ENCODE data around the gene TAMM41.
"Not testable (repeated sequence)": the region's sequence is repeated elsewhere in the genome, so short reads cannot be mapped to it uniquely, and the experiment has no call there.

The TAMM41 gene

GRCh38 chr3:11846281-11847266 lies at the start of gene TAMM41:
TSS of gene TAMM41 (minus strand) at chr3:11846885. CDS start at chr3:11846636, 249 bp downstream.
- peaks cover 30% of the 10 kb centered on the region for H3K36me3 ChIP-seq (replicated peaks)
- no peaks in the 10 kb centered on the region for H3K27me3 ChIP-seq (ENCODE audit: low read depth)
- peak within 1 kb of the TSS; percentile 92 for H3K4me3 ChIP-seq
- H3K9me3 ChIP-seq, result no peaks in the 10 kb centered on the region
- in situ Hi-C loops (cut with MboI; ENCODE audit: low sequenced_read_pairs), result no loop called here
- H3K4me1 ChIP-seq, result peaks cover 4% of the 10 kb centered on the region
- peak; percentile 90 to 94 for DNase-seq (ENCODE audit: low spot score in 2 of 2)

- H3K36me3 ChIP-seq (replicated peaks), result no peaks in the 10 kb centered on the region
- peaks cover 13% of the 10 kb centered on the region; the same call in 1 of the 2 replicates for H3K27me3 ChIP-seq (ENCODE audit: low read depth)
- H3K4me3 ChIP-seq, result no peak overlapping the region
- no peaks in the 10 kb centered on the region for H3K4me1 ChIP-seq
- in situ Hi-C loops (cut with MboI; ENCODE audit: low sequenced_read_pairs), result loop anchor here (10.0 kb wide), 1 partner anchor 1884 kb away; no protein-coding TSS in a partner anchor
- no peaks in the 10 kb centered on the region for H3K9me3 ChIP-seq
- DNase-seq (ENCODE audit: low spot score in 2 of 2), result no peak
Measured at GRCh38 chr3:11878837-11879236, 32.2 kb upstream of the TAMM41 start.

- H3K9me3 ChIP-seq; DNase-seq (ENCODE audit: low spot score in 2 of 2); H3K36me3 ChIP-seq (replicated peaks); H3K4me3 ChIP-seq; H3K4me1 ChIP-seq: not testable (repeated sequence)
- peaks cover 16% of the 10 kb centered on the region; the same call in 1 of the 2 replicates for H3K27me3 ChIP-seq (ENCODE audit: low read depth)
- in situ Hi-C loops (cut with MboI; ENCODE audit: low sequenced_read_pairs), result loop anchor here (10.0 kb wide), 1 partner anchor 1880 kb away; no protein-coding TSS in a partner anchor
Measured at GRCh38 chr3:11874707-11875106, 28.0 kb upstream of the TAMM41 start.

GRCh38 chr3:11863739-11864138 lies 17.1 kb upstream of the TAMM41 start:
- H3K4me3 ChIP-seq; H3K4me1 ChIP-seq; H3K36me3 ChIP-seq (replicated peaks); DNase-seq (ENCODE audit: low spot score in 2 of 2); H3K27me3 ChIP-seq (ENCODE audit: low read depth); H3K9me3 ChIP-seq; in situ Hi-C loops (cut with MboI; ENCODE audit: low sequenced_read_pairs): not testable (repeated sequence)

- H3K9me3 ChIP-seq; H3K4me3 ChIP-seq; in situ Hi-C loops (cut with MboI; ENCODE audit: low sequenced_read_pairs); H3K27me3 ChIP-seq (ENCODE audit: low read depth); H3K4me1 ChIP-seq; DNase-seq (ENCODE audit: low spot score in 2 of 2); H3K36me3 ChIP-seq (replicated peaks): not testable (repeated sequence)
Measured at GRCh38 chr3:11862584-11862983, 15.9 kb upstream of the TAMM41 start.

GRCh38 chr3:11862145-11862544 lies 15.5 kb upstream of the TAMM41 start:
- DNase-seq (ENCODE audit: low spot score in 2 of 2); in situ Hi-C loops (cut with MboI; ENCODE audit: low sequenced_read_pairs); H3K4me3 ChIP-seq; H3K4me1 ChIP-seq; H3K27me3 ChIP-seq (ENCODE audit: low read depth); H3K36me3 ChIP-seq (replicated peaks); H3K9me3 ChIP-seq: not testable (repeated sequence)

- in situ Hi-C loops (cut with MboI; ENCODE audit: low sequenced_read_pairs); H3K36me3 ChIP-seq (replicated peaks); H3K4me3 ChIP-seq; H3K9me3 ChIP-seq; H3K4me1 ChIP-seq; DNase-seq (ENCODE audit: low spot score in 2 of 2): not testable (repeated sequence)
- peaks cover 11% of the 10 kb centered on the region for H3K27me3 ChIP-seq (ENCODE audit: low read depth)
Measured at GRCh38 chr3:11860213-11860612, 13.5 kb upstream of the TAMM41 start.

GRCh38 chr3:11853450-11853849 lies 6.8 kb upstream of the TAMM41 start:
- DNase-seq (ENCODE audit: low spot score in 2 of 2), result no peak
- H3K9me3 ChIP-seq, result no peaks in the 10 kb centered on the region
- no peak overlapping the region for H3K4me3 ChIP-seq
- no peaks in the 10 kb centered on the region for H3K4me1 ChIP-seq
- in situ Hi-C loops (cut with MboI; ENCODE audit: low sequenced_read_pairs), result no loop called here
- H3K27me3 ChIP-seq (ENCODE audit: low read depth), result peaks cover 14% of the 10 kb centered on the region
- H3K36me3 ChIP-seq (replicated peaks), result no peaks in the 10 kb centered on the region

- Histone ChIP-seq H3K9me3 (no peaks in the 10 kb centered on the region), H3K4me3 (no peak overlapping the region), H3K4me1 (peaks cover 4% of the 10 kb centered on the region), H3K36me3 (replicated peaks) (peaks cover 4% of the 10 kb centered on the region), H3K27me3 (ENCODE audit: low read depth) (peaks cover 6% of the 10 kb centered on the region; the same call in 1 of the 2 replicates)
- DNase-seq (ENCODE audit: low spot score in 2 of 2), result no peak
- in situ Hi-C loops (cut with MboI; ENCODE audit: low sequenced_read_pairs), result no loop called here
Measured at GRCh38 chr3:11850003-11850402, 3.3 kb upstream of the TAMM41 start.

- in situ Hi-C loops (cut with MboI; ENCODE audit: low sequenced_read_pairs), result no loop called here
- H3K9me3 ChIP-seq, result no peaks in the 10 kb centered on the region
- H3K4me3 ChIP-seq, result no peak overlapping the region
- DNase-seq (ENCODE audit: low spot score in 2 of 2), result no peak
- peaks cover 25% of the 10 kb centered on the region for H3K36me3 ChIP-seq (replicated peaks)
- no peaks in the 10 kb centered on the region for H3K27me3 ChIP-seq (ENCODE audit: low read depth)
- H3K4me1 ChIP-seq, result peaks cover 4% of the 10 kb centered on the region
Measured at GRCh38 chr3:11847607-11848006, 922 bp upstream of the TAMM41 start.

GRCh38 chr3:11845651-11846050 lies 1.0 kb downstream of the TAMM41 start:
- peaks cover 37% of the 10 kb centered on the region for H3K36me3 ChIP-seq (replicated peaks)
- H3K4me1 ChIP-seq, result peaks cover 4% of the 10 kb centered on the region
- H3K4me3 ChIP-seq, result peak overlapping the region; percentile 92
- DNase-seq (ENCODE audit: low spot score in 2 of 2), result no peak
- in situ Hi-C loops (cut with MboI; ENCODE audit: low sequenced_read_pairs), result no loop called here
- no peaks in the 10 kb centered on the region for H3K27me3 ChIP-seq (ENCODE audit: low read depth)
- H3K9me3 ChIP-seq, result no peaks in the 10 kb centered on the region

GRCh38 chr3:11844891-11845290 lies 1.8 kb downstream of the TAMM41 start:
- H3K4me1 ChIP-seq, result peaks cover 4% of the 10 kb centered on the region
- H3K36me3 ChIP-seq (replicated peaks), result peaks cover 44% of the 10 kb centered on the region
- peak overlapping the region; percentile 92; the same call in 1 of the 2 replicates for H3K4me3 ChIP-seq
- no peaks in the 10 kb centered on the region for H3K27me3 ChIP-seq (ENCODE audit: low read depth)
- DNase-seq (ENCODE audit: low spot score in 2 of 2), result no peak
- in situ Hi-C loops (cut with MboI; ENCODE audit: low sequenced_read_pairs), result no loop called here
- H3K9me3 ChIP-seq, result no peaks in the 10 kb centered on the region

GRCh38 chr3:11835028-11835639 lies 11.6 kb downstream of the TAMM41 start:
- peaks cover 55% of the 10 kb centered on the region for H3K36me3 ChIP-seq (replicated peaks)
- no peaks in the 10 kb centered on the region for H3K9me3 ChIP-seq
- H3K4me1 ChIP-seq, result no peaks in the 10 kb centered on the region
- peak in 1 of 2 experiments; percentile 25 for DNase-seq (ENCODE audit: low spot score in 2 of 2)
- no peak overlapping the region for H3K4me3 ChIP-seq
- H3K27me3 ChIP-seq (ENCODE audit: low read depth), result no peaks in the 10 kb centered on the region
- in situ Hi-C loops (cut with MboI; ENCODE audit: low sequenced_read_pairs), result no loop called here

Measured in HAP-1 (cell line).